GM12878 (cell line): ENCODE data around the gene AFTPH. TPM values are rescaled to one million over a fixed set of nuclear protein-coding genes. Genes with fewer than 3 reads are reported as not detected.

ENCODE experiments used
- ATAC-seq: fragments of 200-7000 bp; cut with Tn5 transposase; 3 replicates; pipeline ENCODE4 v1.9.1; 2020; ENCODE audit warnings: mild to moderate bottlenecking, moderate library complexity
- BruUV-seq: library from RNA; stranded (reverse); fragments of 400-500 nt; replicated peaks from 2 replicates; lab custom pipeline; 2021; lab: Mats Ljungman, UMichigan
- CTCF ChIA-PET: fragments of 300-600 bp; sonication (Branson Sonifier 250); formaldehyde crosslinking; extraction: SDS; loops from one replicate; lab custom pipeline; 2021; ENCODE audit warnings: inconsistent platforms; lab: Yijun Ruan, JAX
- POLR2A ChIA-PET: fragments of 350-600 bp; formaldehyde crosslinking; extraction: SDS; loops from one replicate; lab custom pipeline; 2021; ENCODE audit warnings: inconsistent platforms; lab: Charles Lee
- RAD21 ChIA-PET: fragments of 300-600 bp; sonication (Branson Sonifier 250); formaldehyde crosslinking; loops from one replicate; lab custom pipeline; 2023; ENCODE audit warnings: antibody characterized with exemption; ENCODE audit not compliant: unreplicated experiment; lab: Charles Lee
- SMC1A ChIA-PET: fragments of 300-600 bp; sonication (Branson Sonifier 250); formaldehyde crosslinking; loops from one replicate; lab custom pipeline; 2023; ENCODE audit not compliant: unreplicated experiment, uncharacterized antibody; lab: Charles Lee
- DNase-seq: peaks from one replicate; pipeline ENCODE4 v3.0.0-alpha.2; 2011; ENCODE audit warnings: low read depth, low spot score
- FAIRE-seq: peaks from 3 replicates; lab custom pipeline; 2011; peaks lifted over from hg19 to GRCh38; lab: Jason Lieb, UNC
- H2AFZ ChIP-seq: 2 replicates; pipeline ENCODE4 v1.6.0; 2011; ENCODE audit warnings: low read depth, low read length, control low read depth; ENCODE audit not compliant: control insufficient read depth
- H3K27ac ChIP-seq: 2 replicates; pipeline ENCODE4 v1.5.1; 2011; ENCODE audit warnings: control low read depth; ENCODE audit not compliant: control insufficient read depth, insufficient read depth
- H3K27me3 ChIP-seq, 2 experiments: replicated peaks in 1 of 2; 2 replicates each; pipeline versions ENCODE4 v1.6.0 to v1.6.1; 2011; ENCODE audit warnings: low read length in 1 of 2; ENCODE audit not compliant: control insufficient read depth in 2 of 2, insufficient read depth in 2 of 2
- H3K36me3 ChIP-seq, 2 experiments: 2 replicates each; pipeline ENCODE4 v1.5.1; 2011; ENCODE audit warnings: low read length in 1 of 2; ENCODE audit not compliant: control insufficient read depth in 2 of 2, insufficient read depth in 2 of 2
- H3K4me1 ChIP-seq: 2 replicates; pipeline ENCODE4 v1.6.1; 2011; ENCODE audit warnings: mild to moderate bottlenecking, low read length, moderate library complexity, mixed read lengths; ENCODE audit not compliant: control insufficient read depth, insufficient read depth
- H3K4me2 ChIP-seq: 2 replicates; pipeline ENCODE4 v1.6.0; 2011; ENCODE audit warnings: control low read depth; ENCODE audit not compliant: control insufficient read depth, insufficient read depth
- H3K4me3 ChIP-seq: fragments of 200-600 bp; sonication (generic); 2 replicates; pipeline ENCODE4 v1.5.1; 2016
- H3K79me2 ChIP-seq: 2 replicates; pipeline ENCODE4 v1.6.0; 2011; ENCODE audit warnings: low read length; ENCODE audit not compliant: control insufficient read depth, insufficient read depth
- H3K9ac ChIP-seq: 2 replicates; pipeline ENCODE4 v1.8.0; 2011; ENCODE audit warnings: low read length, control low read depth, mixed read lengths; ENCODE audit not compliant: control insufficient read depth, insufficient read depth
- H3K9me3 ChIP-seq: replicated peaks from 3 replicates; pipeline ENCODE4 v1.5.1; 2011; ENCODE audit warnings: mild to moderate bottlenecking, low read length; ENCODE audit not compliant: control insufficient read depth, insufficient read depth
- H4K20me1 ChIP-seq: 2 replicates; pipeline ENCODE4 v1.6.0; 2011; ENCODE audit not compliant: control insufficient read depth, insufficient read depth
- CHD1 ChIP-seq: IDR thresholded peaks from 2 replicates; pipeline ENCODE4 v1.6.1; 2012; ENCODE audit warnings: low read depth, low read length, improper control_type of control experiment
- E2F8 ChIP-seq: fragments of 450-650 bp; IDR thresholded peaks from 2 replicates; pipeline ENCODE4 v1.6.1; 2018; ENCODE audit warnings: mild to moderate bottlenecking, low read depth, moderate library complexity; ENCODE audit not compliant: partially characterized antibody
- NFYA ChIP-seq: IDR thresholded peaks from 2 replicates; pipeline ENCODE4 v1.6.1; 2011; ENCODE audit warnings: low read depth, mild to moderate bottlenecking, low read length, improper control_type of control experiment, borderline replicate concordance
- PAX8 ChIP-seq: fragments of 450-650 bp; IDR thresholded peaks from 2 replicates; pipeline ENCODE4 v1.6.1; 2017; ENCODE audit warnings: mild to moderate bottlenecking, moderate library complexity
- PKNOX1 ChIP-seq: fragments of 450-650 bp; IDR thresholded peaks from 2 replicates; pipeline ENCODE4 v1.6.1; 2016; ENCODE audit warnings: mild to moderate bottlenecking
- PML ChIP-seq: IDR thresholded peaks from 2 replicates; pipeline ENCODE4 v1.6.1; 2012; ENCODE audit warnings: low read length, inconsistent platforms
- SP1 ChIP-seq: IDR thresholded peaks from one replicate; pipeline ENCODE4 v1.6.1; 2011; ENCODE audit warnings: low read depth, low read length
- WGBS: methylation state at CpG from one replicate; pipeline ENCODE4 v1.1.6; 2016; ENCODE audit warnings: low lambda C conversion rate; ENCODE audit not compliant: insufficient replicate concordance, insufficient coverage; ENCODE audit errors: missing lambda C conversion rate; 5-methylcytosine and 5-hydroxymethylcytosine counted together
- in situ Hi-C: fragments of 300-500 bp; cut with MboI; formaldehyde crosslinking; loops from 9 replicates; pipeline ENCODE4 v1.14.3; 2018; ENCODE audit warnings: mixed read lengths
- intact Hi-C: fragments of 100-400 bp; cut with micrococcal nuclease; formaldehyde crosslinking; loops from one replicate; pipeline ENCODE4 v1.14.2; 2022; ENCODE audit not compliant: unreplicated experiment
- polyA plus RNA-seq, 11 experiments: library from polyadenylated mRNA; depleted of rRNA in 4 of 11; unstranded in 6 of 11; stranded (reverse) in 5 of 11; fragments of >200 nt; fragmentation: Nextera tagmentation in 4 of 11; fragmentation: Illumina TruSeq in 1 of 11; extraction: Ambion mirVana in 4 of 11; extraction: Trizol in 1 of 11; gene quantifications; 1 replicate in 1 of 11; 2 replicates in 10 of 11; pipeline versions ENCODE4 v1.2.1 to v1.2.3, GENCODE V29; 2011 to 2016; ENCODE audit warnings: inconsistent platforms in 2 of 11, missing spikeins in 2 of 11, low read depth in 1 of 11
- total RNA-seq, 4 experiments: library from RNA; depleted of rRNA in 3 of 4; stranded (reverse); fragments of >200 nt in 3 of 4; fragmentation: Illumina TruSeq in 1 of 4; extraction: Trizol in 1 of 4; gene quantifications; 2 replicates each; pipeline versions ENCODE4 v1.2.1 to v1.2.3, GENCODE V29; 2013 to 2021

The AFTPH gene
- total and polyA plus RNA-seq, 10 of the 15 experiments (the other 5 are each of a cell fraction or from before 2014, with no cell fraction given), result 25.6 to 77.3 (median 39.5) TPM

- in situ Hi-C loops (no loop called here), intact Hi-C loops (no loop called here)
- no peaks in the 10 kb centered on the region for H3K9me3 ChIP-seq
- 11% methylated on average over 4 of the region's 4 CpGs for WGBS
- H4K20me1 ChIP-seq, result no peaks in the 10 kb centered on the region
- TF ChIP-seq NFYA, result no peak
- peak; percentile 74 for TF ChIP-seq PKNOX1
- H3K27ac ChIP-seq, result peak overlapping the region; percentile 95
- H3K4me1 ChIP-seq, result peaks cover 78% of the 10 kb centered on the region
- peak overlapping the region; percentile 67 for H3K9ac ChIP-seq
- SMC1A ChIA-PET, result interaction anchor here (0.9 to 33.0 kb wide), 7 partner anchors 10 to 100 kb away, joined by 3 to 945 read pairs (median 18); partner anchors contain the start of gene SERTAD2
- peaks cover 97% of the 10 kb centered on the region for H3K79me2 ChIP-seq
- H2AFZ ChIP-seq, result no peak overlapping the region
- peak overlapping the region; percentile 98 for H3K4me2 ChIP-seq
- H3K4me3 ChIP-seq, result peak overlapping the region; percentile 56; the same call in 1 of the 2 replicates
- peaks cover 21% of the 10 kb centered on the region in 2 experiments for H3K36me3 ChIP-seq
- CTCF ChIA-PET, result interaction anchor here (0.9 to 3.1 kb wide), 12 partner anchors 8 to 308 kb away, joined by 3 to 18 read pairs (median 4); partner anchors contain the start of gene AFTPH
- peak; percentile 41 for FAIRE-seq
- RAD21 ChIA-PET, result interaction anchor here (0.9 to 4.8 kb wide), 6 partner anchors 12 to 230 kb away, joined by 3 to 36 read pairs (median 4); no protein-coding TSS in a partner anchor
- POLR2A ChIA-PET, result interaction anchor here (1.4 to 10.0 kb wide), 3 partner anchors 14 to 56 kb away, joined by 3 to 131 read pairs (median 6); partner anchors contain the start of gene SERTAD2
- no peak for DNase-seq
- no peak for ATAC-seq
- no TSS peak for BruUV-seq
- H3K27me3 ChIP-seq, result no peaks in the 10 kb centered on the region
Observed at GRCh38 chr2:64638502-64639120, 114.5 kb downstream of the AFTPH start.

GRCh38 chr2:64639691-64640090 is 115.6 kb downstream of the AFTPH start:
- in situ Hi-C loops, result loop anchor here (5.0 to 10.0 kb wide), 2 partner anchors 195 to 223 kb away; no protein-coding TSS in a partner anchor
- peaks cover 81% of the 10 kb centered on the region for H3K4me1 ChIP-seq
- peak overlapping the region; percentile 63 for H3K4me2 ChIP-seq
- peak overlapping the region; percentile 95 for H3K27ac ChIP-seq
- H3K79me2 ChIP-seq, result peaks cover 100% of the 10 kb centered on the region
- WGBS, result 45% methylated on average over 2 of the region's 2 CpGs
- H3K9ac ChIP-seq, result peak overlapping the region; percentile 49
- ChIA-PET RAD21 (interaction anchor here (0.6 to 4.8 kb wide), 10 partner anchors 11 to 309 kb away, joined by 3 to 36 read pairs (median 3); no protein-coding TSS in a partner anchor), SMC1A (interaction anchor here (0.7 to 33.0 kb wide), 12 partner anchors 9 to 193 kb away, joined by 3 to 945 read pairs (median 3); partner anchors contain the start of gene SERTAD2), CTCF (interaction anchor here (0.9 to 3.1 kb wide), 14 partner anchors 9 to 309 kb away, joined by 3 to 18 read pairs (median 4); partner anchors contain the start of gene AFTPH), POLR2A (interaction anchor here (0.9 to 10.0 kb wide), 3 partner anchors 12 to 32 kb away, joined by 3 to 131 read pairs (median 10); partner anchors contain the start of gene SERTAD2)
- intact Hi-C loops, result no loop called here
- ATAC-seq (no peak), FAIRE-seq (no peak), DNase-seq (no peak)
- H4K20me1 ChIP-seq, result no peaks in the 10 kb centered on the region
- no peak overlapping the region for H2AFZ ChIP-seq
- no TSS peak for BruUV-seq
- H3K9me3 ChIP-seq, result no peaks in the 10 kb centered on the region
- H3K36me3 ChIP-seq, result peaks cover 16 to 17% of the 10 kb centered on the region in 2 experiments
- H3K27me3 ChIP-seq, result no peaks in the 10 kb centered on the region
- H3K4me3 ChIP-seq, result no peak overlapping the region
- no peak for TF ChIP-seq PML
- no peak for TF ChIP-seq SP1
- TF ChIP-seq PAX8, result no peak
- TF ChIP-seq CHD1, result no peak
- no peak for TF ChIP-seq E2F8
